BE2C (cell line): ENCODE data around the gene SS18L1.

Source experiments
- DNase-seq: peaks from one replicate; pipeline ENCODE4 v3.0.0-alpha.2; 2020
- H3K27me3 ChIP-seq: fragments of 250-450 bp; sonication (Bioruptor Pico); 2 replicates; pipeline ENCODE4 v1.5.1; 2020; ENCODE audit warnings: mild to moderate bottlenecking
- H3K36me3 ChIP-seq: fragments of 250-450 bp; sonication (Bioruptor Pico); 2 replicates; pipeline ENCODE4 v1.5.1; 2020; ENCODE audit warnings: mild to moderate bottlenecking
- H3K4me1 ChIP-seq: fragments of 250-450 bp; sonication (Bioruptor Pico); 2 replicates; pipeline ENCODE4 v1.5.1; 2020
- H3K4me3 ChIP-seq: 2 replicates; pipeline ENCODE4 v1.5.1; 2011; ENCODE audit warnings: low read depth, low read length
- H3K9me3 ChIP-seq: fragments of 250-450 bp; sonication (Bioruptor Pico); 2 replicates; pipeline ENCODE4 v1.5.1; 2020
- TF ChIP-seq, protein P1 (sequence below): IDR thresholded peaks from 2 replicates; pipeline ENCODE4 v1.5.1; 2012; ENCODE audit warnings: mild to moderate bottlenecking, low read depth, low read length

SS18L1 gene

GRCh38 chr20:62186096-62186426, 42.5 kb downstream of the SS18L1 start:
- TF ChIP-seq, protein P1, sequence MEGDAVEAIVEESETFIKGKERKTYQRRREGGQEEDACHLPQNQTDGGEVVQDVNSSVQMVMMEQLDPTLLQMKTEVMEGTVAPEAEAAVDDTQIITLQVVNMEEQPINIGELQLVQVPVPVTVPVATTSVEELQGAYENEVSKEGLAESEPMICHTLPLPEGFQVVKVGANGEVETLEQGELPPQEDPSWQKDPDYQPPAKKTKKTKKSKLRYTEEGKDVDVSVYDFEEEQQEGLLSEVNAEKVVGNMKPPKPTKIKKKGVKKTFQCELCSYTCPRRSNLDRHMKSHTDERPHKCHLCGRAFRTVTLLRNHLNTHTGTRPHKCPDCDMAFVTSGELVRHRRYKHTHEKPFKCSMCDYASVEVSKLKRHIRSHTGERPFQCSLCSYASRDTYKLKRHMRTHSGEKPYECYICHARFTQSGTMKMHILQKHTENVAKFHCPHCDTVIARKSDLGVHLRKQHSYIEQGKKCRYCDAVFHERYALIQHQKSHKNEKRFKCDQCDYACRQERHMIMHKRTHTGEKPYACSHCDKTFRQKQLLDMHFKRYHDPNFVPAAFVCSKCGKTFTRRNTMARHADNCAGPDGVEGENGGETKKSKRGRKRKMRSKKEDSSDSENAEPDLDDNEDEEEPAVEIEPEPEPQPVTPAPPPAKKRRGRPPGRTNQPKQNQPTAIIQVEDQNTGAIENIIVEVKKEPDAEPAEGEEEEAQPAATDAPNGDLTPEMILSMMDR: no peak

GRCh38 chr20:62186887-62187866, 43.6 kb downstream of the SS18L1 start:
- Histone ChIP-seq H3K4me1 (no peaks in the 10 kb centered on the region; the same call in 1 of the 2 replicates), H3K4me3 (no peak overlapping the region), H3K27me3 (no peaks in the 10 kb centered on the region), H3K9me3 (no peaks in the 10 kb centered on the region), H3K36me3 (peaks cover 15% of the 10 kb centered on the region; the same call in 1 of the 2 replicates)
- TF ChIP-seq, protein P1: no peak
- no peak for DNase-seq

More at GRCh38 chr20:62186096-62186426, 42.5 kb downstream of the SS18L1 start:
- no peak overlapping the region for H3K4me3 ChIP-seq
- no peaks in the 10 kb centered on the region for H3K9me3 ChIP-seq
- peaks cover 12% of the 10 kb centered on the region; the same call in 1 of the 2 replicates for H3K36me3 ChIP-seq
- no peaks in the 10 kb centered on the region; the same call in 1 of the 2 replicates for H3K4me1 ChIP-seq
- no peak for DNase-seq
- H3K27me3 ChIP-seq: no peaks in the 10 kb centered on the region

GRCh38 chr20:62190639-62191411, 47.3 kb downstream of the SS18L1 start:
- TF ChIP-seq, protein P1: no peak
- Histone ChIP-seq H3K9me3 (no peaks in the 10 kb centered on the region), H3K4me1 (no peaks in the 10 kb centered on the region), H3K36me3 (peaks cover 22% of the 10 kb centered on the region), H3K27me3 (no peaks in the 10 kb centered on the region), H3K4me3 (no peak overlapping the region)
- DNase-seq: no peak

GRCh38 chr20:62191781-62192559, 48.4 kb downstream of the SS18L1 start:
- Histone ChIP-seq H3K9me3 (no peaks in the 10 kb centered on the region), H3K27me3 (no peaks in the 10 kb centered on the region), H3K4me3 (no peak overlapping the region), H3K36me3 (peaks cover 27% of the 10 kb centered on the region), H3K4me1 (no peaks in the 10 kb centered on the region)
- TF ChIP-seq, protein P1: no peak
- no peak for DNase-seq

DNA sequence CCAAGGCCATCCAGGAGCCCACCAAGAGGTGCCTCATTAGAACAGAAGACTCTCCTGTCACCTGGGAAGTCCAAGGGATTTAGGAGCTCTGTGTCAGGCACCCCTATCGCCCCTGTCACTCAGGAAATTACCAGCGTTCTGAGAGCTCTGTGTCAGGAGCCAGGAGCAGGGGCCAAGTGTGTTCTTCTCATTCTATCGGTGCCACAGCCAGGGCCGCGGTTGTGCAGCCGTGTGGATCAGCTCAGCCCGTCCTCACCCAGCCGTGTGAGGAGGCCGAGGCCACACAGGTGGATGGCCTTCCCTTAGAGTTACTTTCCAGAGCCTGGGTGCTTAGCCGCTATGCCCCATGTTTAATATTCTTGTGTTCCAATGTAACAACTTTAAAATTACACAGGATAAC, 49.1 kb downstream of the SS18L1 start:
- TF ChIP-seq, protein P1: no peak
- Histone ChIP-seq H3K4me3 (no peak overlapping the region), H3K36me3 (peaks cover 34% of the 10 kb centered on the region), H3K27me3 (no peaks in the 10 kb centered on the region), H3K4me1 (no peaks in the 10 kb centered on the region), H3K9me3 (no peaks in the 10 kb centered on the region)
- DNase-seq: no peak
